SU-DHL-6 (cell line): ENCODE measurements around the gene NCKAP5.

ENCODE experiments used
- H2AFZ ChIP-seq: fragments of 200-600 bp; sonication (generic); 2 replicates; pipeline ENCODE4 v1.6.1; 2014; ENCODE audit warnings: low read depth, mild to moderate bottlenecking, moderate library complexity, mixed read lengths, antibody characterized with exemption, low read length; ENCODE audit not compliant: severe bottlenecking
- H3F3A ChIP-seq: fragments of 200-600 bp; shearing (Covaris generic); 2 replicates; pipeline ENCODE4 v1.6.0; 2016; ENCODE audit warnings: antibody characterized with exemption, mild to moderate bottlenecking; ENCODE audit not compliant: insufficient read depth
- H3K27ac ChIP-seq: fragments of 200-600 bp; sonication (generic); 2 replicates; pipeline ENCODE4 v1.5.1; 2016; ENCODE audit warnings: low read depth, mild to moderate bottlenecking, low read length, moderate library complexity, mixed read lengths
- H3K27me3 ChIP-seq: fragments of 200-600 bp; sonication (generic), shearing (Covaris generic); 2 replicates; pipeline ENCODE4 v1.6.0; 2014; ENCODE audit warnings: mild to moderate bottlenecking, low read length
- H3K36me3 ChIP-seq: fragments of 200-600 bp; sonication (generic); 2 replicates; pipeline ENCODE4 v1.6.1; 2014; ENCODE audit warnings: mild to moderate bottlenecking, low read length, mixed read lengths
- H3K4me2 ChIP-seq: fragments of 300-600, 200-600 bp; shearing (Covaris generic), sonication (generic); 2 replicates; pipeline ENCODE4 v1.6.0; 2014; ENCODE audit warnings: low read length, low read depth, mild to moderate bottlenecking; ENCODE audit not compliant: poor library complexity, severe bottlenecking
- H3K4me3 ChIP-seq: fragments of 200-600 bp; sonication (generic); 2 replicates; pipeline ENCODE4 v1.5.1; 2014; ENCODE audit warnings: antibody characterized with exemption, low read length, mild to moderate bottlenecking, mixed read lengths; ENCODE audit not compliant: insufficient read depth, poor library complexity, severe bottlenecking
- H3K79me2 ChIP-seq: fragments of 200-600 bp; sonication (generic); 2 replicates; pipeline ENCODE4 v1.6.1; 2014; ENCODE audit warnings: mild to moderate bottlenecking, low read length, moderate library complexity; ENCODE audit not compliant: insufficient read depth
- H3K9ac ChIP-seq: fragments of 200-600 bp; sonication (generic); 2 replicates; pipeline ENCODE4 v1.7.0; 2014; ENCODE audit warnings: mild to moderate bottlenecking, low read length
- H3K9me2 ChIP-seq: fragments of 200-600 bp; sonication (generic); replicated peaks from 2 replicates; pipeline ENCODE4 v1.6.1; 2014; ENCODE audit warnings: low read length; ENCODE audit not compliant: insufficient read depth
- H3K9me3 ChIP-seq: fragments of 200-600 bp; sonication (generic); 2 replicates; pipeline ENCODE4 v1.6.1; 2014; ENCODE audit warnings: low read length, mixed read lengths; ENCODE audit not compliant: insufficient read depth
- H4K20me1 ChIP-seq: fragments of 200-600 bp; sonication (generic); 2 replicates; pipeline ENCODE4 v1.6.1; 2014; ENCODE audit warnings: low read depth, mild to moderate bottlenecking, antibody characterized with exemption, low read length, moderate library complexity, mixed read lengths
- EZH2phosphoT487 ChIP-seq: fragments of 200-600 bp; sonication (generic), shearing (Covaris generic); conservative IDR thresholded peaks from 2 replicates; pipeline ENCODE4 v1.6.1; 2018; ENCODE audit warnings: mild to moderate bottlenecking, antibody characterized with exemption, low read length, moderate library complexity, mixed read lengths
- TF ChIP-seq, protein P1 (sequence below): fragments of 200-600 bp; sonication (generic); IDR thresholded peaks from one replicate; pipeline ENCODE4 v1.5.1; 2017; ENCODE audit warnings: antibody characterized with exemption, mild to moderate bottlenecking, low read length, moderate library complexity; ENCODE audit not compliant: insufficient read depth, poor library complexity, severe bottlenecking

NCKAP5 gene

DNA sequence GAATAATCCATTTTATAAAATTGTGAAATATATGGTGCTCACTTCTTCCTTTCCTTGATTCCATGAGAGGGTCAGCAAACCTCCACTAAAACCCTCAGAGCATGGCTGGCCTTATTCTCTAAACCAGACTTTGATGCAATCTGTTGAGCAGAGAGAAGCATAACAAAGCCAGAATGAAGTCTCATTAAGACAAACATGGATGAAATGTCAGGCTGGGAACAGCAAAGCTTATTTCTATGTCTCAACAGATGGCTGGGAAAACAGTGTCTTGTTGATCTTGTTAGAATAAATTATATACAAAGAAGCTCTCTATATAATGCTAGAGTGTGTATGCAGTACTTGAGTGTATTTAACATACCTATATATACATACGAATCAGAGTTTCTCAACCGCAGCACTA is 671.2 kb downstream of the NCKAP5 start:
- H3K9me3 ChIP-seq, result no peaks in the 10 kb centered on the region

GRCh38 chr2:132896073-132896472 is 672.2 kb downstream of the NCKAP5 start:
- no peaks in the 10 kb centered on the region for H3K9me2 ChIP-seq
- no peaks in the 10 kb centered on the region for H3K9me3 ChIP-seq
- no peaks in the 10 kb centered on the region for H3F3A ChIP-seq
- H3K9ac ChIP-seq, result no peak overlapping the region
- H3K27me3 ChIP-seq, result no peaks in the 10 kb centered on the region
- no peak overlapping the region for H3K27ac ChIP-seq
- H3K79me2 ChIP-seq, result no peaks in the 10 kb centered on the region
- no peak overlapping the region for H3K4me3 ChIP-seq
- TF ChIP-seq, protein P1, sequence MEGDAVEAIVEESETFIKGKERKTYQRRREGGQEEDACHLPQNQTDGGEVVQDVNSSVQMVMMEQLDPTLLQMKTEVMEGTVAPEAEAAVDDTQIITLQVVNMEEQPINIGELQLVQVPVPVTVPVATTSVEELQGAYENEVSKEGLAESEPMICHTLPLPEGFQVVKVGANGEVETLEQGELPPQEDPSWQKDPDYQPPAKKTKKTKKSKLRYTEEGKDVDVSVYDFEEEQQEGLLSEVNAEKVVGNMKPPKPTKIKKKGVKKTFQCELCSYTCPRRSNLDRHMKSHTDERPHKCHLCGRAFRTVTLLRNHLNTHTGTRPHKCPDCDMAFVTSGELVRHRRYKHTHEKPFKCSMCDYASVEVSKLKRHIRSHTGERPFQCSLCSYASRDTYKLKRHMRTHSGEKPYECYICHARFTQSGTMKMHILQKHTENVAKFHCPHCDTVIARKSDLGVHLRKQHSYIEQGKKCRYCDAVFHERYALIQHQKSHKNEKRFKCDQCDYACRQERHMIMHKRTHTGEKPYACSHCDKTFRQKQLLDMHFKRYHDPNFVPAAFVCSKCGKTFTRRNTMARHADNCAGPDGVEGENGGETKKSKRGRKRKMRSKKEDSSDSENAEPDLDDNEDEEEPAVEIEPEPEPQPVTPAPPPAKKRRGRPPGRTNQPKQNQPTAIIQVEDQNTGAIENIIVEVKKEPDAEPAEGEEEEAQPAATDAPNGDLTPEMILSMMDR, result no peak
- no peak for TF ChIP-seq EZH2phosphoT487
- H4K20me1 ChIP-seq, result no peaks in the 10 kb centered on the region
- H2AFZ ChIP-seq, result no peak overlapping the region
- no peaks in the 10 kb centered on the region for H3K36me3 ChIP-seq
- no peak overlapping the region for H3K4me2 ChIP-seq

More for the DNA sequence above, 671.2 kb downstream of the NCKAP5 start:
- H3K27me3 ChIP-seq, result no peaks in the 10 kb centered on the region
- no peak overlapping the region for H3K4me3 ChIP-seq
- H3K4me2 ChIP-seq, result no peak overlapping the region
- no peak overlapping the region for H3K27ac ChIP-seq
- H3F3A ChIP-seq, result no peaks in the 10 kb centered on the region
- no peak overlapping the region for H3K9ac ChIP-seq
- H3K9me2 ChIP-seq, result no peaks in the 10 kb centered on the region
- no peaks in the 10 kb centered on the region for H4K20me1 ChIP-seq
- no peaks in the 10 kb centered on the region for H3K79me2 ChIP-seq
- no peak for TF ChIP-seq EZH2phosphoT487
- TF ChIP-seq, protein P1, result no peak
- H3K36me3 ChIP-seq, result no peaks in the 10 kb centered on the region
- no peak overlapping the region for H2AFZ ChIP-seq

GRCh38 chr2:132891498-132891897 is 676.8 kb downstream of the NCKAP5 start:
- Histone ChIP-seq H3K9me3 (no peaks in the 10 kb centered on the region), H3K4me2 (no peak overlapping the region), H3F3A (no peaks in the 10 kb centered on the region), H3K4me3 (no peak overlapping the region), H3K36me3 (no peaks in the 10 kb centered on the region), H3K27ac (no peak overlapping the region), H3K9ac (no peak overlapping the region), H2AFZ (no peak overlapping the region), H3K9me2 (no peaks in the 10 kb centered on the region; the same call in 1 of the 2 replicates), H4K20me1 (no peaks in the 10 kb centered on the region), H3K27me3 (no peaks in the 10 kb centered on the region), H3K79me2 (no peaks in the 10 kb centered on the region)
- TF ChIP-seq, protein P1, result no peak
- TF ChIP-seq EZH2phosphoT487, result no peak

GRCh38 chr2:132886574-132886973 is 681.7 kb downstream of the NCKAP5 start:
- Histone ChIP-seq H3K79me2 (no peaks in the 10 kb centered on the region), H3K4me3 (no peak overlapping the region)

More at GRCh38 chr2:132886574-132886973, 681.7 kb downstream of the NCKAP5 start:
- H3F3A ChIP-seq, result no peaks in the 10 kb centered on the region
- H3K36me3 ChIP-seq, result no peaks in the 10 kb centered on the region
- H3K27ac ChIP-seq, result no peak overlapping the region
- no peak overlapping the region for H3K9ac ChIP-seq
- no peaks in the 10 kb centered on the region for H3K27me3 ChIP-seq
- no peaks in the 10 kb centered on the region for H3K9me3 ChIP-seq
- no peaks in the 10 kb centered on the region; the same call in 1 of the 2 replicates for H3K9me2 ChIP-seq
- H4K20me1 ChIP-seq, result no peaks in the 10 kb centered on the region
- TF ChIP-seq, protein P1, result no peak
- H3K4me2 ChIP-seq, result no peak overlapping the region
- no peak overlapping the region for H2AFZ ChIP-seq
